GM10266 (cell line): Measurements from ENCODE around the gene ERGIC3.
"Not testable (repeated sequence)": the region's sequence is repeated elsewhere in the genome, so short reads cannot be mapped to it uniquely, and the experiment has no call there.

Experiments used
- DNase-seq: peaks from one replicate; pipeline ENCODE4 v3.0.0; 2012; ENCODE audit errors: extremely low spot score
- CTCF ChIP-seq: IDR thresholded peaks from 2 replicates; pipeline ENCODE4 v1.5.1; 2012; ENCODE audit warnings: mild to moderate bottlenecking, low read depth; ENCODE audit not compliant: control insufficient read depth, insufficient read depth; ENCODE audit errors: missing control alignments

Gene ERGIC3

GRCh38 chr20:35510951-35511735 is 30.7 kb upstream of the ERGIC3 start:
- DNase-seq, result no peak
- no peak for TF ChIP-seq CTCF

GRCh38 chr20:35511814-35512420 is 30.0 kb upstream of the ERGIC3 start:
- DNase-seq, result no peak
- peak; percentile 66 for TF ChIP-seq CTCF

GRCh38 chr20:35514371-35514932 is 27.4 kb upstream of the ERGIC3 start:
- TF ChIP-seq CTCF, result no peak

GRCh38 chr20:35515341-35515740 is 26.5 kb upstream of the ERGIC3 start:
- DNase-seq, result no peak
- no peak for TF ChIP-seq CTCF

More at GRCh38 chr20:35514371-35514932, 27.4 kb upstream of the ERGIC3 start:
- DNase-seq, result no peak

- no peak for DNase-seq
These were observed 25.8 kb upstream of the ERGIC3 start for GRCh38 chr20:35515949-35516645.

GRCh38 chr20:35517125-35517524 is 24.8 kb upstream of the ERGIC3 start:
- DNase-seq, result no peak
- no peak for TF ChIP-seq CTCF

More at GRCh38 chr20:35515949-35516645, 25.8 kb upstream of the ERGIC3 start:
- TF ChIP-seq CTCF, result no peak

- not testable (repeated sequence) for DNase-seq
These were observed 24.1 kb upstream of the ERGIC3 start for GRCh38 chr20:35517767-35518166.
